ENCODE results near the gene GPI.

DNA sequence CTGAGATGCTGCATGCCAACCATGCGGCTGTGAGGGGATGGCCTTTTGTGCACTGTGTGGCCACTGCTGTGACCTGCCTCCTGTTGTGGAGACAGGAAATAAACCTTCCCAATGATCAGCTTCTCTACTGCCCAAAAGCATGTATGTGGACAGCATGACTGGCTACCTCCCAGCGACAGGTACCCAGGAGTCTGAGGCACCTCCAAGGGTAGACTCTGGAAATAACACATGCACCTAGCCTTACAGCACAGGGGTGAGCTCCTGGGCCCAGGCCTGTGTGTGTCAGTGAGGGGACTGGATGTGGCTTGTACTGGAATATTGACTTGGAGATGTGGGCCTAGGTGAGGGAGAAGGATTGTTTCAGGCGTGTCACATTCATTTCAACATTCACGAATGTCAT, 7.6 kb upstream of the GPI start:
- TF ChIP-seq, protein P1, sequence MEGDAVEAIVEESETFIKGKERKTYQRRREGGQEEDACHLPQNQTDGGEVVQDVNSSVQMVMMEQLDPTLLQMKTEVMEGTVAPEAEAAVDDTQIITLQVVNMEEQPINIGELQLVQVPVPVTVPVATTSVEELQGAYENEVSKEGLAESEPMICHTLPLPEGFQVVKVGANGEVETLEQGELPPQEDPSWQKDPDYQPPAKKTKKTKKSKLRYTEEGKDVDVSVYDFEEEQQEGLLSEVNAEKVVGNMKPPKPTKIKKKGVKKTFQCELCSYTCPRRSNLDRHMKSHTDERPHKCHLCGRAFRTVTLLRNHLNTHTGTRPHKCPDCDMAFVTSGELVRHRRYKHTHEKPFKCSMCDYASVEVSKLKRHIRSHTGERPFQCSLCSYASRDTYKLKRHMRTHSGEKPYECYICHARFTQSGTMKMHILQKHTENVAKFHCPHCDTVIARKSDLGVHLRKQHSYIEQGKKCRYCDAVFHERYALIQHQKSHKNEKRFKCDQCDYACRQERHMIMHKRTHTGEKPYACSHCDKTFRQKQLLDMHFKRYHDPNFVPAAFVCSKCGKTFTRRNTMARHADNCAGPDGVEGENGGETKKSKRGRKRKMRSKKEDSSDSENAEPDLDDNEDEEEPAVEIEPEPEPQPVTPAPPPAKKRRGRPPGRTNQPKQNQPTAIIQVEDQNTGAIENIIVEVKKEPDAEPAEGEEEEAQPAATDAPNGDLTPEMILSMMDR (IDR thresholded peaks at IDR 0.05): no peak
- TF ChIP-seq POLR2A (IDR thresholded peaks at IDR 0.05) (no peak), EP300 (IDR thresholded peaks at IDR 0.05) (no peak)

Measured in ovary (tissue), 3 donors.